HepG2 (cell line): Measurements from ENCODE around the gene PTGIS.

Source experiments
- EZH2 ChIP-seq: conservative IDR thresholded peaks from 2 replicates; pipeline ENCODE4 v1.6.1; 2012; ENCODE audit warnings: mild to moderate bottlenecking, low read depth, low read length, moderate library complexity
- GABPB1 ChIP-seq: IDR thresholded peaks from 2 replicates; pipeline ENCODE4 v1.6.1; 2016; ENCODE audit warnings: mild to moderate bottlenecking, missing genetic modification reagents, moderate library complexity, missing compliant biosample characterization
- NCOA5 ChIP-seq: sonication (generic); formaldehyde crosslinking; IDR thresholded peaks from 2 replicates; pipeline ENCODE4 v1.4.0; 2020; ENCODE audit warnings: missing genetic modification reagents
- ZNF121 ChIP-seq: sonication (generic); formaldehyde crosslinking; IDR thresholded peaks from 2 replicates; pipeline ENCODE4 v1.5.0; 2020; ENCODE audit warnings: mild to moderate bottlenecking, missing genetic modification reagents
- ZNF550 ChIP-seq: sonication (generic); formaldehyde crosslinking; IDR thresholded peaks from 2 replicates; pipeline ENCODE4 v1.4.0; 2020; ENCODE audit warnings: mild to moderate bottlenecking, missing genetic modification reagents, borderline replicate concordance

- TF ChIP-seq EZH2, result no peak
- TF ChIP-seq ZNF550 (CRISPR knock-in tag), result no peak
- no peak for TF ChIP-seq ZNF121 (CRISPR knock-in tag)
- TF ChIP-seq NCOA5, result no peak
- TF ChIP-seq GABPB1 (CRISPR knock-in tag), result no peak
Measured at GRCh38 chr20:49557449-49557848, 10.5 kb downstream of the PTGIS start.
